ENCODE results near the gene NELFCD. TPM values are rescaled to one million over a fixed set of nuclear protein-coding genes. Genes with fewer than 3 reads are reported as not detected.
A peak's percentile ranks its signal among the peaks of the same experiment; 100 is the strongest.

The NELFCD gene
- total RNA-seq, 6 experiments from 2014 or later, result 31.1 to 41.4 (median 36.5) TPM

- intact Hi-C loops (cut with DNase I), result loop anchor here in 1 of 2 donors (10.0 kb wide), 1 partner anchor 124 kb away; no protein-coding TSS in a partner anchor
- H3K4me1 ChIP-seq, result peaks cover 0 to 7% (median 0%) of the 10 kb centered on the region in 4 donors
- DNase-seq (no peak), ATAC-seq (no peak)
- H3K36me3 ChIP-seq, result peaks cover 0 to 6% (median 0%) of the 10 kb centered on the region in 4 donors
- H3K27me3 ChIP-seq, result no peaks in the 10 kb centered on the region
- no peaks in the 10 kb centered on the region for H3K9me3 ChIP-seq
- no peak within 1 kb of the TSS for H3K27ac ChIP-seq
- H3K4me3 ChIP-seq, result no peak within 1 kb of the TSS
- no peak for TF ChIP-seq POLR2A (IDR thresholded peaks at IDR 0.05)
- no peak for TF ChIP-seq CTCF (IDR thresholded peaks at IDR 0.05)
- WGBS (ENCODE audit: insufficient coverage, low coverage, low lambda C conversion rate, missing lambda C conversion rate), result 90% methylated on average over 2 of the region's 5 CpGs
Observed at GRCh38 chr20:59019217-59019616, 38.2 kb downstream of the NELFCD start, which contains the start of gene TUBB1. Gene TUBB1 (plus strand): TSS chr20:59019429. CDS start chr20:59019523, 94 bp downstream.

DNA sequence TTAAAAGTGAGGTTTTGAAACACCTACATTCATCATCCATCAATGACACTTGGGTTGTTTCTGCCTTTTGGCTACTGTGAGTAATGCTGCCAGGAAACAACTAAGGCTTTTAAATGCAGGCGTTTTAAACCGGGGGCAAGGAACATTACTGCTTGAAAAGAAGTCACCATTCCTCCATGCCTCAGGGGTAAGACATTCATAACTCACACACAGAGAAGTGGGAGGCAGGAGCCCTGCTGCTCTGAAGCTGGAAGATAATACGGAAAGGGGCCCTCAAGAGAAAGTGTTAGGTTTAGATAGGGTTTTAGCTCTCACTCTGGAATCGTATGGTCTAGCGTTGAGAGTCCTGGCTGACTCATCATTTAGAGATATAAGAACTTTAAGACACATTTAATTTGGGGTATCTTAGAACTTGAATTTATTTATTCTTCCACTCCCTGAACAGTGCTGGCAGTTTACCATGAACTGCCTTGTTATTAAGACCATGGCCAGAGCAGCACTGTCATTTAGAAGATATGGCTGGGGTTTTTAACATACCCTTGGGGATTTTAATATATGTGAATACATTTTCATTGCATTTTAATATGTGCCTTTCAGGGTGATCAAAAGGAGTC lies 40.0 kb downstream of the NELFCD start:
- ATAC-seq, result no peak
- DNase-seq, result no peak
- intact Hi-C loops (cut with DNase I), result no loop called here
- Histone ChIP-seq H3K9me3 (no peaks in the 10 kb centered on the region), H3K4me1 (peaks cover 0 to 13% (median 0%) of the 10 kb centered on the region in 4 donors), H3K36me3 (peaks cover 0 to 21% (median 2%) of the 10 kb centered on the region in 4 donors), H3K4me3 (no peak overlapping the region), H3K27ac (no peak overlapping the region), H3K27me3 (no peaks in the 10 kb centered on the region)
- 65% methylated on average over 5 of the region's 5 CpGs for WGBS (ENCODE audit: insufficient coverage, low coverage, low lambda C conversion rate, missing lambda C conversion rate)
- TF ChIP-seq CTCF (IDR thresholded peaks at IDR 0.05) (no peak), POLR2A (IDR thresholded peaks at IDR 0.05) (no peak)

- TF ChIP-seq POLR2A (IDR thresholded peaks at IDR 0.05), result no peak
- no peak for TF ChIP-seq CTCF (IDR thresholded peaks at IDR 0.05)
- Histone ChIP-seq H3K27me3 (no peaks in the 10 kb centered on the region), H3K27ac (no peak overlapping the region), H3K9me3 (no peaks in the 10 kb centered on the region), H3K36me3 (peaks cover 0 to 31% (median 2%) of the 10 kb centered on the region in 4 donors), H3K4me1 (peaks cover 0 to 13% (median 0%) of the 10 kb centered on the region in 4 donors), H3K4me3 (no peak overlapping the region)
- WGBS (ENCODE audit: insufficient coverage, low coverage, low lambda C conversion rate, missing lambda C conversion rate), result 95% methylated on average over 14 of the region's 15 CpGs
- intact Hi-C loops (cut with DNase I), result no loop called here
- DNase-seq (no peak), ATAC-seq (no peak)
Observed at GRCh38 chr20:59022754-59023153, 41.7 kb downstream of the NELFCD start.

DNA sequence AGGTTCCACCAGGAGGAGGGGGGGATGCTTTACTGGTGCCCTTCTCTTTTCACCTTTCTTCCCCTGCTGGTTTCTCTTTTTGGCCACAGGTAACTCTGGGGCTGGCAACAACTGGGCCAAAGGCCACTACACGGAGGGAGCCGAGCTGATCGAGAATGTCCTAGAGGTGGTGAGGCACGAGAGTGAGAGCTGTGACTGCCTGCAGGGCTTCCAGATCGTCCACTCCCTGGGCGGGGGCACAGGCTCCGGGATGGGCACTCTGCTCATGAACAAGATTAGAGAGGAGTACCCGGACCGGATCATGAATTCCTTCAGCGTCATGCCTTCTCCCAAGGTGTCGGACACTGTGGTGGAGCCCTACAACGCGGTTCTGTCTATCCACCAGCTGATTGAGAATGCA lies 42.6 kb downstream of the NELFCD start:
- no peaks in the 10 kb centered on the region for H3K9me3 ChIP-seq
- intact Hi-C loops (cut with DNase I), result no loop called here
- no peaks in the 10 kb centered on the region for H3K27me3 ChIP-seq
- WGBS (ENCODE audit: insufficient coverage, low coverage, low lambda C conversion rate, missing lambda C conversion rate), result no CpG with 5 or more reads among the region's 13 CpGs
- peak in 1 of 3 donors; percentile 42 for DNase-seq
- peak in 3 of 4 donors; percentile 36 to 58 (median 39) for ATAC-seq
- peaks cover 0 to 38% (median 6%) of the 10 kb centered on the region in 4 donors for H3K36me3 ChIP-seq
- no peak overlapping the region for H3K27ac ChIP-seq
- peaks cover 0 to 13% (median 0%) of the 10 kb centered on the region in 4 donors for H3K4me1 ChIP-seq
- TF ChIP-seq CTCF (IDR thresholded peaks at IDR 0.05), result no peak
- TF ChIP-seq POLR2A (IDR thresholded peaks at IDR 0.05), result no peak
- no peak overlapping the region for H3K4me3 ChIP-seq
